HG03135 (cell line): Measurements from ENCODE around the gene FUT6.
"Not testable (repeated sequence)": the region's sequence is repeated elsewhere in the genome, so short reads cannot be mapped to it uniquely, and the experiment has no call there.

ENCODE experiments used
- ATAC-seq: cut with Tn5 transposase; IDR thresholded peaks from one replicate; pipeline ENCODE4 v1.9.1; 2021; ENCODE audit warnings: mild to moderate bottlenecking, moderate library complexity; ENCODE audit not compliant: unreplicated experiment

FUT6 gene

DNA sequence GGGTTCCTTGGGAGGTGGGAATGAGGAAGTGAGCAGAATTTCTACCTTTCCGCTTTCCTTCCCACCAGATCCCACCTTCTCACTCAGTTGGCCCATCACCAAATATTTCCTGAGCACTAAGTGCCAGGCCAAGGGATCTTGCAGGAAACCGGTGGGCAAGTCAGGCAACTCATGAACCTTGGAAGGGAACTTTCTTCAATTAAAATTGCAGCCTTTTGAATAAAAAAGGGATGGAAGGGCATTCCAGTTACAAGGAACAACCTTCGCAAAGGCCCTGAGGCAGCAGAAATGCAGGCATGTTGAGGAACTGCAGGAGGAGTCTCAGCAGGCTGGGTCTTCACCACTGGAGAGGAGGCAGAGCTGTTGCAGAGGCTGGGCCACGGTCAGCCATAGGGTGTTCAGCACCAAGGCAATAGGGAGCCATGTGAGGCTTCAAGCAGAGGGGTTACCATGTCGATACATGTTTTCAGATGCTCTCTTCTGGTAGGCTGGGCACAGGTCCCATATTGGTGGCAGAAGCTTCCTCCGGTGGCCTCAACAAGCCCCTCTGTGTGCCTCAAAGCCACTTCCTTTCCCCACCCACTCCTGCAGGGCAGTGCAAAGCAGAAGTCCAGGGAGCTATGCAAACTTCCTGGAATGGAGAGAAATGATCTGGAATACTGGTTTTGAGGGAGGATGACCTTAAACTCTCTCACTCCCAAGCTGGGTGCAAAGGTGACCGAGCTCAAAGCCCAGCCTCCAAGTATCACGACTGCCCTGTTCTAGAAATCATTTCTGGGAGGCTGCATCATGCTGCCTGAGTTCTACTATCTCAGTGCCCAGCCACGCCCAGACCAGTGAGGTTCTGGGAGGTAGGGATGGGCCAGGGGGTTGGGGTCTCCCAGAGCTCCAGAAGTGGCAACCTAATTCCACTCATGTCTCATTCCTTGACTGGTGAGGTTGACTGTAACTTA is at the start of gene FUT6:
FUT6 (minus strand) TSS at position 638 of the 953 bp plus-strand sequence. CDS start 7,135 bp downstream, outside the sequence.
- ATAC-seq = no peak

DNA sequence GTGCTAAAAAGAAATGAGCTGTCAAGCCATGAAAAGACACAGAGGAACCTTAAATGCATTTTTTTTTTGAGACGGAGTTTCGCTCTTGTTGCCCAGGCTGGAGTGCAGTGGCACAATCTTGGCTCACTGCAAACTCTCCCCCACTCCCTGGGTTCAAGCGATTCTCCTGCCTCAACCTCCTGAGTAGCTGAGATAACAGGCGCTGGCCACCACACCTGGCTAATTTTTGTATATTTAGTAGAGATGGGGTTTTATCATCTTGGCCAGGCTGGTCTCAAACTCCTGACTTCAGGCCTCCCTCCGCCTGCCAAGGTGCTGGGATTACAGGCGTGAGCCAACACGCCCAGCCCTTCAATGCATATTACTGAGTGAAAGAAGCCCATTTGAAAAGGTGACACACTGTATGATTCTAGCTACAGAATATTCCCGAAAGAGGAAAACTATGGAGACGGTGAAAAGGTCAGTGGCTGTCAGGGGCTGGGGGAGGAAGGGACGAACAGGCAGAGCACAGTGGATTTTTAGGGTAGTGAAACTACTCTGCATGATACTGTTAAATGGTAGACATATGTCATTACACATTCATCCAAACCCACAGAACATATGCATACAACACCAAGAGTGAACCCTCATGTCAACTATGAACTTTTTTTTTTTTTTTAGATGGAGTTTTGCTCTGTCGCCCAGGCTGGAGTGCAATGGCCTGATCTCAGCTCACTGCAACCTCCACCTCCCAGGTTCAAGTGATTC is 44.7 kb upstream of the FUT6 start:
- ATAC-seq = not testable (repeated sequence)

DNA sequence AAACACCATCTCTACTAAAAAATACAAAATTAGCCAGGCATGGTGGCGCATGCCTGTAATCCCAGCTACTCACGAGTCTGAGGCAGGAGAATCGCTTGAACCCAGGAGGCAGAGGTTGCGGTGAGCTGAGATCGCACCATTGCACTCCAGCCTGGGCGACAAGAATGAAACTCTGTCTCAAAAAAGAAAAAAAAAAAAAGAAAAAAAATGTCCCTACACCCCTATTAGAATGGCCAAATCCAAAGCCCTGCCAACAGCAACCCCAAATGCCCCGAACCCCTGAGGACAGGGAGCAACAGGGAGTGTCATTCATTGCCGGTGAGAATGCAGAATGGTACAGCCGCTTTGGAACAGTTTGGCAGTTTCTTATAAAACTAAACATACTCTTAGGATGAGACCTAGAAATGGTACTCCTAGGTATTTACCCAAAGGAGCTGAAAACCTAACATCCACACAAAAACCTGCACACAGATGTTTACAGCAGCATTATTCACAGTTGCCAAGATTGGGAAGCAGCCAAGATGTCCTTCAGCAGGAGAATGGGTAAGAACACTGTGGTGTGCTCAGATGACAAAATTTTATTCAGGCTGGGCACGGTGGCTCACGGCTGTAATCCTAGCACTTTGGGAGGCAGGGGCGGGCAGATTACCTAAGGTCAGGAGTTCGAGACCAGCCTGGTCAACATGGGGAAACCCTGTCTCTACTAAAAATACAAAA is 43.8 kb upstream of the FUT6 start:
- not testable (repeated sequence) for ATAC-seq

- ATAC-seq = no peak
These were observed 43.0 kb upstream of the FUT6 start for GRCh38 chr19:5882421-5882968.

DNA sequence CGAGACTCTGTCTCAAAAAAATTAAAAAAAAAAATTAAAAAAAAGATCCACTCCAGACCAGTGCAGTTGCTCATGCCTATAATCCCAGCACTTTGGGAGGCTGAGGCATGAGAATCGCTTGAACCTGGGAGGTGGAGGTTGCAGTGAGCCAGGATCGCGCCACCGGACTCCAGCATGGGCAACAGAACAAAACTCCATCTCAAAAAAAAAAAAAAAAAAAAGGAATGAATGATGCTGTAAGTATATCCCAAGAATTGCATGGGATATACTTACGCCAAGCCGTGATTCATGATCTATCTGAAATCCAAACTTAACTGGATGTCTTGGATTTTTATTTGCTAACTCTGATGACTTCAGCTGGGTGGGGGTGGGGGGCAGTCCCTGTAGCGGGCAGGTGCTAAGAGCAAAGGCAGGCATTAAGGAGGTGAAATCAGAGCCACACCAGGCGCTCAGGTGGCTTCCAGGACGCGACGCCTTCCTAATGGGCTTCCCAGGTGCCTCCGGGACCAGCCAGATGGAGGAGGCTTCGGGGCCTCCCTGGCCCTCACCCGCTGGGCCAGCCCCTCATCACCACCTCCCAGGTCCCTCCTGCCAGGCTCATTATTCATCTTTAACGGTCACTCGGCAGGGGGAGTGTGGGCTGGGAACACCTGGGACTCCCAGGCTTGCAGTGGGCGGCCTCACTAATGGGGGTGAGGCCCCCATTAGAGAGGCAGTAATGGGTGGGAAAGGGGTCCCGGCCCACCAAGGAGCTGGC is 42.2 kb upstream of the FUT6 start:
- ATAC-seq = no peak

GRCh38 chr19:5880604-5881078 is 41.1 kb upstream of the FUT6 start:
- no peak for ATAC-seq

GRCh38 chr19:5880196-5880595 is 40.7 kb upstream of the FUT6 start:
- no peak for ATAC-seq

GRCh38 chr19:5877882-5878281 is 38.4 kb upstream of the FUT6 start:
- ATAC-seq = no peak

- no peak for ATAC-seq
These were observed 37.9 kb upstream of the FUT6 start for GRCh38 chr19:5877427-5877826.

DNA sequence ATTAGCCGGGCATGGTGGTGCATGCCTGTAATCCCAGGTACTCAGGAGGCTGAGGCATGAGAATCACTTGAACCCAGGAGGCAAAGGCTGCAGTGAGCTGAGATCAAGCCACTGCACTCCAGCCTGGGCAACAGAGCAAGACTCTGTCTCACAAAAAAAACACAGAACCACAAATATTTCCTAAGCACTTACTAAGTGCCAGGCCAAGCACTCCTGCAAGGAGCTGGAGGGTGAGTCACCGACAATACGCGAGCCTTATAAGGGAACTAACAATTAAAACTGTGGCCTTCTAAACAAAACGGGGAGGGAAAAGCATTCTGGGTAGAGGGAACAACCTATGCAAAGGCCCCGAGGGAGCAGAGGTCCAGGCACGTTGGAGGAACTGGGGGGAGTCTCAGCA is 35.0 kb upstream of the FUT6 start:
- not testable (repeated sequence) for ATAC-seq

DNA sequence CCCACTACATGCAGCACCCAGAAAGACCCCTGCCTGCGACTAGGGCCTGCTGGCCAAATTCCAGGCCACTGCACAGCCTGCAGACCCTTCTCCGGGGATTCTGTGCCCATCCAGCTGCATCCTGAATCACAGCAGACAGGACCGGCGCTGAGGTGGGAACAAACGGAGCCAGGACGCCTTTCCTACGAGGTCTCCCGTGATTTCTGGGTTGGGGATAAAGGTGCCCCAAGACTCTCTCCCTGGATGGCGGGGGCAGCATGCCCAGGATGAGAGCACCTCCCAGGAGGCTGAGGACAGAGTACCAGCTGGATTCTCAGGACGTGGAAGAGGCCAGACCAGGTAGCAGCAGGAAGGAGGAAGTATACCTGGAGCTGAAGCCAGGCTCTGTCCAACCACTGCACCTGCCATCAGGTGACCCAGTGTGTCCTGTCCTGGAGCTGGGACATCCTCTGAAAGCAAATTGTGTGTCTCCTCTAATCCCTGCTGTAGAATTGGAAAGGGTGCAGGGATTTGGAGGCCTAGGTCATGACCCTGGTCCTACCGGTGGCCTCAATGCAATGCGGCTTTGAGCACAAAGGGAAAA is 34.2 kb upstream of the FUT6 start:
- ATAC-seq = no peak

GRCh38 chr19:5870986-5871394 is 31.5 kb upstream of the FUT6 start:
- no peak for ATAC-seq

- no peak for ATAC-seq
These were observed 28.0 kb upstream of the FUT6 start for GRCh38 chr19:5867201-5868136.

GRCh38 chr19:5865772-5866171 is 26.3 kb upstream of the FUT6 start:
- ATAC-seq = no peak

DNA sequence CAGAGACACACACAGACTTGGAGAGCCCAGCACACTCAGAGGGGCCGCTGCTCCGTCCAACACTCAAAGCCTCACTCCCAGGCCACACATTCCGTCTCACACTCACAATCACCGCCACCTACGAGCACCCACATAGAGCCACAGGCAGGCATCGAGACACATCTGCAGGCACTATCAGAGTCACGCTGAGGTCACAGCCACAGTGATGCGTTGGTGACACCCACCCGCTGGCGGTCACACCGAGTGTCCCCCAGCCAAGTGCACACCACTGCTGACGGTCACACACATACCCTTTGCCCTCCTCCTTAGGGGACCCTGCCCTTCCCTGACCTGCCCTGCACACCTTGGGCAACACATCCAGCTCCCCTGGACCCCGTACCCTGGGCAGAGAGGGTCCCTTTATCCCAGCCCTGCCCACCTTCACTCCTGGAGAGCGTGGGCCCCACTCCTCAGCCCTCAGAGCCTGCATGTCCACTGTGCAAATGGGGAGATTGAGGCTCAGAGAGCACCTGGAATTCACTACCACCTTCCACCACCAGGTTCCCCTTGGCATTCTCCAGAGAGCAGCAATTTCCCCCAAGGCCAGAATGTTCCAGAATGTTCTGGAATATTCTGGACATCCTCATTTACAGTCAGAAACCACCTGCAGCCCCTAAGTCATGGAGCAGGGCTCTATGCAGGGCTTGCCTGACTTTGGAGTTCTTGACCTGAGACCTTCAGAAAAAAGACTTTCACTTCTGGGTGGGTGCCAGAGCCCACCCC is 25.4 kb upstream of the FUT6 start:
- ATAC-seq = no peak

DNA sequence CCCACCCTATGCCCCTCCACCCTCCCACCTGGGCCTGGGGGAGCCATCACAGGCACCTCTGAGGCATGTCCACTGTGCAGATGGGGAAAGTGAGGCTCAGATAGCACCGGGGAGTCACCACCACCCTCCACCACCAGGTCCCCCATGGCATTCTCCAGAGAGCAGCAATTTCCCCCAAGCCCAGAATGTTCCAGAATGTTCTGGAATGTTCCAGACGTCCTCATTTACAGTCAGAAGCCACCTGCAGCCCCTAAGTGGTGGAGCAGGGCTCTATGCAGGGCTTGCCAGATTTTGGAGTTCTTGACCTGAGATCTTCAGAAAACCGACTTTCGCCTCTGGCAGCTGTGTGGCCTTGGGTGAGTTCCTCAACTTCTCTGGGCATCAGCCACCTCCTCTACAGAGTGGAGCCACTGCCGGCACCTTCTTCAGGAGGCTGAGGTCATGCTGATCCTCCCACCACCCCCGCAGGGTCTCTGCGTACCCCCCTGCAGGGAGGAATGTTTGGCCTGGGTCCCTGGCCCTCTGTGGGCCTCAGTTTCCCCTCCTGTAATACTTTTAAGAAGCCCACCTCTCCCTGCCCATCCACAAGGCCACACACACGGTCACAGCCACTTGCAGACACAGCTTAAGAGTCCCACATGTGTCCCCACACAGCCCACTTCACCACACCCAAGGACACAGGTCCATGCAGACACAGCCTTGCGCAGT is 24.7 kb upstream of the FUT6 start:
- no peak for ATAC-seq

- no peak for ATAC-seq
These were observed 23.6 kb upstream of the FUT6 start for GRCh38 chr19:5863030-5863665.
